Measurements from ENCODE around the gene PIK3C2G.

PIK3C2G gene

GRCh38 chr12:18313306-18313705 lies 52.0 kb downstream of the PIK3C2G start:
- Histone ChIP-seq H3K4me1 (ENCODE audit: control insufficient read depth, insufficient read depth, low read depth, low read length) (no peaks in the 10 kb centered on the region), H3K23ac (ENCODE audit: low read length in 2 of 2) (no peak overlapping the region), H3K9ac (ENCODE audit: low read length) (no peak overlapping the region), H3K4ac (ENCODE audit: low read depth in 1 of 2, low read length in 2 of 2) (no peak overlapping the region), H3K36me3 (ENCODE audit: control insufficient read depth in 1 of 2, insufficient read depth in 2 of 2, low read depth in 1 of 2, low read length in 2 of 2) (no peaks in the 10 kb centered on the region), H3K18ac (ENCODE audit: low read depth in 1 of 2, low read length in 2 of 2) (no peak overlapping the region), H2AFZ (ENCODE audit: low read depth, low read length) (no peak overlapping the region), H3K9me3 (ENCODE audit: control insufficient read depth, low read length) (no peaks in the 10 kb centered on the region), H3K4me2 (ENCODE audit: low read length, poor library complexity, severe bottlenecking) (no peak overlapping the region), H2BK120ac (ENCODE audit: low read depth, low read length) (no peak overlapping the region), H3K27me3 (ENCODE audit: control insufficient read depth in 1 of 2, insufficient read depth in 1 of 2, low read length in 2 of 2) (no peaks in the 10 kb centered on the region), H4K91ac (ENCODE audit: low read length) (no peak overlapping the region), H3K79me1 (replicated peaks; ENCODE audit: low read length, poor library complexity, severe bottlenecking) (no peaks in the 10 kb centered on the region), H3K4me3 (ENCODE audit: insufficient read depth in 1 of 2, low read depth in 1 of 2, low read length in 2 of 2) (no peak overlapping the region), H4K8ac (ENCODE audit: low read length) (no peak overlapping the region), H2BK12ac (ENCODE audit: low read length in 2 of 2) (no peak overlapping the region), H2AK5ac (ENCODE audit: low read length, severe bottlenecking) (no peak overlapping the region), H3K27ac (ENCODE audit: low read length, poor library complexity, severe bottlenecking) (no peak overlapping the region), H3K14ac (ENCODE audit: low read length in 2 of 2) (no peak overlapping the region), H2BK15ac (ENCODE audit: low read depth, poor library complexity, severe bottlenecking) (no peak overlapping the region), H2BK5ac (ENCODE audit: low read depth, low read length, poor library complexity, severe bottlenecking) (no peak overlapping the region)
- 86% methylated on average over 2 of the region's 2 CpGs for WGBS
- no peak for DNase-seq

GRCh38 chr12:18320036-18320617 lies 58.8 kb downstream of the PIK3C2G start:
- peak overlapping the region; percentile 18 for H2AK5ac ChIP-seq (ENCODE audit: low read length, severe bottlenecking)
- H2AFZ ChIP-seq (ENCODE audit: low read depth, low read length) = no peak overlapping the region
- DNase-seq = peak; percentile 72
- no peak overlapping the region for H2BK5ac ChIP-seq (ENCODE audit: low read depth, low read length, poor library complexity, severe bottlenecking)
- no peaks in the 10 kb centered on the region for H3K79me1 ChIP-seq (replicated peaks; ENCODE audit: low read length, poor library complexity, severe bottlenecking)
- H3K36me3 ChIP-seq (ENCODE audit: control insufficient read depth in 1 of 2, insufficient read depth in 2 of 2, low read depth in 1 of 2, low read length in 2 of 2) = no peaks in the 10 kb centered on the region
- H3K27ac ChIP-seq (ENCODE audit: low read length, poor library complexity, severe bottlenecking) = no peak overlapping the region
- whole genome bisulfite sequencing = 62% methylated on average over 3 of the region's 6 CpGs
- peaks cover 3% of the 10 kb centered on the region for H3K4me1 ChIP-seq (ENCODE audit: control insufficient read depth, insufficient read depth, low read depth, low read length)
- H3K23ac ChIP-seq (ENCODE audit: low read length in 2 of 2) = no peak overlapping the region
- H3K27me3 ChIP-seq (ENCODE audit: control insufficient read depth in 1 of 2, insufficient read depth in 1 of 2, low read length in 2 of 2) = no peaks in the 10 kb centered on the region
- no peak overlapping the region for H2BK15ac ChIP-seq (ENCODE audit: low read depth, poor library complexity, severe bottlenecking)
- no peak overlapping the region for H4K91ac ChIP-seq (ENCODE audit: low read length)
- no peak overlapping the region for H3K4me2 ChIP-seq (ENCODE audit: low read length, poor library complexity, severe bottlenecking)
- no peak overlapping the region for H3K4ac ChIP-seq (ENCODE audit: low read depth in 1 of 2, low read length in 2 of 2)
- no peak overlapping the region for H3K14ac ChIP-seq (ENCODE audit: low read length in 2 of 2)
- no peak overlapping the region for H3K18ac ChIP-seq (ENCODE audit: low read depth in 1 of 2, low read length in 2 of 2)
- H3K9me3 ChIP-seq (ENCODE audit: control insufficient read depth, low read length) = no peaks in the 10 kb centered on the region
- no peak overlapping the region for H4K8ac ChIP-seq (ENCODE audit: low read length)
- H2BK12ac ChIP-seq (ENCODE audit: low read length in 2 of 2) = no peak overlapping the region
- H2BK120ac ChIP-seq (ENCODE audit: low read depth, low read length) = no peak overlapping the region
- H3K9ac ChIP-seq (ENCODE audit: low read length) = peak overlapping the region; percentile 9
- no peak overlapping the region for H3K4me3 ChIP-seq (ENCODE audit: insufficient read depth in 1 of 2, low read depth in 1 of 2, low read length in 2 of 2)

GRCh38 chr12:18320976-18321375 lies 59.7 kb downstream of the PIK3C2G start:
- no peak for DNase-seq
- Histone ChIP-seq H3K27me3 (ENCODE audit: control insufficient read depth in 1 of 2, insufficient read depth in 1 of 2, low read length in 2 of 2) (no peaks in the 10 kb centered on the region), H3K14ac (ENCODE audit: low read length in 2 of 2) (no peak overlapping the region), H3K79me1 (replicated peaks; ENCODE audit: low read length, poor library complexity, severe bottlenecking) (no peaks in the 10 kb centered on the region), H2BK15ac (ENCODE audit: low read depth, poor library complexity, severe bottlenecking) (no peak overlapping the region), H2AK5ac (ENCODE audit: low read length, severe bottlenecking) (no peak overlapping the region), H3K4ac (ENCODE audit: low read depth in 1 of 2, low read length in 2 of 2) (no peak overlapping the region), H3K9ac (ENCODE audit: low read length) (no peak overlapping the region), H3K9me3 (ENCODE audit: control insufficient read depth, low read length) (no peaks in the 10 kb centered on the region), H3K36me3 (ENCODE audit: control insufficient read depth in 1 of 2, insufficient read depth in 2 of 2, low read depth in 1 of 2, low read length in 2 of 2) (no peaks in the 10 kb centered on the region), H3K4me3 (ENCODE audit: insufficient read depth in 1 of 2, low read depth in 1 of 2, low read length in 2 of 2) (no peak overlapping the region), H3K4me1 (ENCODE audit: control insufficient read depth, insufficient read depth, low read depth, low read length) (peaks cover 3% of the 10 kb centered on the region), H2BK12ac (ENCODE audit: low read length in 2 of 2) (no peak overlapping the region), H2AFZ (ENCODE audit: low read depth, low read length) (no peak overlapping the region), H2BK120ac (ENCODE audit: low read depth, low read length) (no peak overlapping the region), H4K8ac (ENCODE audit: low read length) (no peak overlapping the region), H4K91ac (ENCODE audit: low read length) (no peak overlapping the region), H3K27ac (ENCODE audit: low read length, poor library complexity, severe bottlenecking) (no peak overlapping the region), H3K23ac (ENCODE audit: low read length in 2 of 2) (no peak overlapping the region), H3K18ac (ENCODE audit: low read depth in 1 of 2, low read length in 2 of 2) (no peak overlapping the region), H2BK5ac (ENCODE audit: low read depth, low read length, poor library complexity, severe bottlenecking) (no peak overlapping the region), H3K4me2 (ENCODE audit: low read length, poor library complexity, severe bottlenecking) (no peak overlapping the region)
- no CpG with 5 or more reads among the region's 2 CpGs for WGBS

- Histone ChIP-seq H2BK12ac (ENCODE audit: low read length in 2 of 2) (no peak overlapping the region), H4K91ac (ENCODE audit: low read length) (no peak overlapping the region), H3K14ac (ENCODE audit: low read length in 2 of 2) (no peak overlapping the region), H2AFZ (ENCODE audit: low read depth, low read length) (no peak overlapping the region), H3K27ac (ENCODE audit: low read length, poor library complexity, severe bottlenecking) (no peak overlapping the region), H2BK120ac (ENCODE audit: low read depth, low read length) (no peak overlapping the region), H3K4me2 (ENCODE audit: low read length, poor library complexity, severe bottlenecking) (no peak overlapping the region), H3K79me1 (replicated peaks; ENCODE audit: low read length, poor library complexity, severe bottlenecking) (no peaks in the 10 kb centered on the region), H2BK15ac (ENCODE audit: low read depth, poor library complexity, severe bottlenecking) (no peak overlapping the region), H3K36me3 (ENCODE audit: control insufficient read depth in 1 of 2, insufficient read depth in 2 of 2, low read depth in 1 of 2, low read length in 2 of 2) (no peaks in the 10 kb centered on the region), H3K4me3 (ENCODE audit: insufficient read depth in 1 of 2, low read depth in 1 of 2, low read length in 2 of 2) (no peak overlapping the region), H3K27me3 (ENCODE audit: control insufficient read depth in 1 of 2, insufficient read depth in 1 of 2, low read length in 2 of 2) (no peaks in the 10 kb centered on the region), H3K4me1 (ENCODE audit: control insufficient read depth, insufficient read depth, low read depth, low read length) (peaks cover 3% of the 10 kb centered on the region), H2BK5ac (ENCODE audit: low read depth, low read length, poor library complexity, severe bottlenecking) (no peak overlapping the region), H3K23ac (ENCODE audit: low read length in 2 of 2) (no peak overlapping the region), H3K9ac (ENCODE audit: low read length) (peak overlapping the region; percentile 39), H3K18ac (ENCODE audit: low read depth in 1 of 2, low read length in 2 of 2) (no peak overlapping the region), H3K9me3 (ENCODE audit: control insufficient read depth, low read length) (no peaks in the 10 kb centered on the region), H4K8ac (ENCODE audit: low read length) (no peak overlapping the region), H2AK5ac (ENCODE audit: low read length, severe bottlenecking) (no peak overlapping the region), H3K4ac (ENCODE audit: low read depth in 1 of 2, low read length in 2 of 2) (no peak overlapping the region)
- peak; percentile 10 for DNase-seq
These were observed 61.8 kb downstream of the PIK3C2G start for GRCh38 chr12:18323159-18323558.

Measured in mesenchymal stem cell (in vitro differentiated cells and primary cell).